Transverse colon (tissue), 3 donors: Measurements from ENCODE around the gene DCLRE1B.

ENCODE experiments used
- EP300 ChIP-seq: sonication (generic); formaldehyde crosslinking; IDR thresholded peaks from one replicate; pipeline ENCODE4 v1.6.1; 2017; ENCODE audit warnings: antibody characterized with exemption, low read depth
- TF ChIP-seq, protein P1 (sequence below), 5 experiments: fragments of 200-600 bp in 3 of 5; fragments of 450-650 bp in 2 of 5; sonication (generic) in 3 of 5; IDR thresholded peaks; 1 replicate in 2 of 5; 2 replicates in 3 of 5; pipeline ENCODE4 v1.5.1; 2016 to 2017; ENCODE audit warnings: antibody characterized with exemption in 5 of 5, inconsistent platforms in 3 of 5, mild to moderate bottlenecking in 2 of 5, moderate library complexity in 1 of 5

DNA sequence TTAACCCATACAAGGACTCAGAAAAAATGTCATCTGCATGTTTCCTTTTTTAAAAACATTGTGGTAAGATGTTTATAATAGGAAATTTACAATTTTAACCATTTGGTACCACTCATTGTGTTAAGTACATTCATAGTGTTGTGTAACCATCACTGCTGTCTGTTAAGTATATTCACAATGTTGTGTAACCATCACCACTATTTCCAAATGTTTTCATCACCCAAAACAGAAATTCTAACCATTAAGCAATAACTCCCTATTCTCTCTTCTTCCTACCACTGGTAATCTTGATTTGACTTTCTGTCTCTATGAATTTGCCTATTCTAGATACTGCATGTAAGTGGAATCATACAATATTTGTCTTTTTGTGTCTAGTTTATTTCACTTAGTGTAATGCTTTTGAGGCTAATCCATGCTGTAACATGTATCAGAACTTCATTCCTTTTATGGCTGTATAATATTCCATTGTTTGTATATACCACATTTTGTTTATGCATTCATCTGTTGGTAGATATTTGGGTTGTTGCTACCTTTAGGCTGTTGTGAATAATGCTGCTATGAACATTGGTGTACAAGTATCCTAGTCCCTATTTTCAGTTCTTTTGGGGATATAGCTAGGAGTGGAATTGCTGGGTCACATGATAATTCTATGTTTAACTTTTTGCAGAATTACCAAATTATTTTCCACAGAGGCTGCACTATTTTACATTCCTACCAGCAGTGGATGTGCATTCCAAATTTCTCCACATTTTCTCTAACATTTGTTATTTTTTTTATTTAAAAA lies 38.1 kb downstream of the DCLRE1B start:
- TF ChIP-seq, protein P1, sequence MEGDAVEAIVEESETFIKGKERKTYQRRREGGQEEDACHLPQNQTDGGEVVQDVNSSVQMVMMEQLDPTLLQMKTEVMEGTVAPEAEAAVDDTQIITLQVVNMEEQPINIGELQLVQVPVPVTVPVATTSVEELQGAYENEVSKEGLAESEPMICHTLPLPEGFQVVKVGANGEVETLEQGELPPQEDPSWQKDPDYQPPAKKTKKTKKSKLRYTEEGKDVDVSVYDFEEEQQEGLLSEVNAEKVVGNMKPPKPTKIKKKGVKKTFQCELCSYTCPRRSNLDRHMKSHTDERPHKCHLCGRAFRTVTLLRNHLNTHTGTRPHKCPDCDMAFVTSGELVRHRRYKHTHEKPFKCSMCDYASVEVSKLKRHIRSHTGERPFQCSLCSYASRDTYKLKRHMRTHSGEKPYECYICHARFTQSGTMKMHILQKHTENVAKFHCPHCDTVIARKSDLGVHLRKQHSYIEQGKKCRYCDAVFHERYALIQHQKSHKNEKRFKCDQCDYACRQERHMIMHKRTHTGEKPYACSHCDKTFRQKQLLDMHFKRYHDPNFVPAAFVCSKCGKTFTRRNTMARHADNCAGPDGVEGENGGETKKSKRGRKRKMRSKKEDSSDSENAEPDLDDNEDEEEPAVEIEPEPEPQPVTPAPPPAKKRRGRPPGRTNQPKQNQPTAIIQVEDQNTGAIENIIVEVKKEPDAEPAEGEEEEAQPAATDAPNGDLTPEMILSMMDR (IDR thresholded peaks at IDR 0.05) = no peak
- no peak for TF ChIP-seq EP300
